CD4-positive, alpha-beta T cell treated with Interleukin-17A for 1 hour (primary cell): ENCODE results near the gene MBD5.

Source experiments
- DNase-seq: peaks from one replicate; pipeline ENCODE4 v3.0.0-alpha.2; 2020

Gene MBD5

GRCh38 chr2:148026573-148026972 lies 5.7 kb downstream of the MBD5 start:
- DNase-seq: no peak

DNA sequence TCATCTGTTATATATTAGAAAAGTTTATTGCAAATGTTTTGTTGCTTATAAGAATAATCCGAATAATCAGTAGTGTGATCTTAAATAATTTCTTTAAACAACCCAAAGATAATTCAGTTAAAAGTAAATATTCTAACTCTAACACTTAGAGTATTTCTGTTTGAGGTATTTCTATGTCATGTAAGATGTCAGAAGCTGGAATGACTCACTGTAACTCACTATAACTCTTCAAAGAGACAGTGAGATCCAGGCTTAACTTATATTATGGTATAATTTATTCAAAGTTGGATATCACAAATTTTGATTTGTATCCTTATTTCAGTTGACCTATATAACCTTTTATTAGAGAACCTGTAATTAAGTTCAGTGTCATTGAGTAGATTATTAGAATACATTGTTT lies 6.9 kb downstream of the MBD5 start:
- no peak for DNase-seq

DNA sequence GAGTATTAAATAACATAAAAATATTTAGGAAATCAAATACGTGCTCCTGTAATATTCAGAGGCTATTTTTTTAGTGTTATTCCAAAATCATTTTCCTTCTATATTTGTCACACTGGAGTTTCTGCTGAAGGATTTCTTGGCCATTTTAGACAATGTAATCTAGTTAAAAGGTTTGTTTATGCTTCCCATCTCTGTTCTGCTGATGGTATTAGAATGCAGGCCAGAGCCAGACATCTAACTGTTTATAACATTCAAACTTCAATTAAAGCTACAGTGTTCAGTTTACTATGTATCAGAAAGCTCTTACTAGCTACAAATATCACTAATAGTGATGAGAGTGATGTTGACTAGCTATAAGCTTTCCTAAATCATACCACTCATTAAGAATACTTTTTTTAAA lies 7.9 kb downstream of the MBD5 start:
- no peak for DNase-seq

DNA sequence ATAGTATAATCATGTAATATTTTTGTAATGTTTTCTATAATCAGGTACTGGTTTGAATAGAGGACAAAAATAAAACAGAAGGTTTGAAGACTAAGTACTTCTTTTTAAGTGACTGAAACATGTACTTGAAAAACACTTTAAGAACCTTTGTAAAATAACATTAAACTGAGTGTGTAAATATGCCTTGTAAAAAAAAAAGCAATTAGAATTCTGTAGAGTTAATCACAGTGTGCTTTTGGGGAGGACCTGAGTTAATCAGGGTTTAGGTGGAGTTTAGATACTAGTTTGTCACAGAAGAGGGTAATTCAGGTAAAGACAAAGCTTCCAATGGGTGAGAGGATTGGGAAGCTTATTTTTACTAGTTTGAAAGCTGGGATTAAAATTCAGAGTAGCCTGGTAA lies 10.3 kb downstream of the MBD5 start:
- no peak for DNase-seq

DNA sequence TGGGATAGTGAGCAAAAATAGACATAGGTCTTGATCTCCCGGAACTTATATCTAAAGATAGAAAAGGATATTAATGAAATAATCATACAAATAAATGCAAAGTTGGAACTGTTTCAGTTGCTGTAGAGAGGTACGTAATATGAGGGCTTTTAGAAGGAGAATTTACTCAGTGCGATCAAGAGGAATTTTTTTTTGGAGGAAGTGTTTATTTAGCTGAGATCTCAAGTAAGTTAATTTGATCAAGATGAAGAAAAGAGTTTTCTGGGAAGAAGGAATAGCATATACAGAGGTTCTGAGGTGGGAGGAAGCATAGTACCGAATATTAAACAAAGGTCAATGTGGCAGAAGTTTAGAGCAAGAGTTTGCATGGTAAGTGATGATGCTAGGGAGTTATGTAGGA lies 11.3 kb downstream of the MBD5 start:
- DNase-seq: no peak

DNA sequence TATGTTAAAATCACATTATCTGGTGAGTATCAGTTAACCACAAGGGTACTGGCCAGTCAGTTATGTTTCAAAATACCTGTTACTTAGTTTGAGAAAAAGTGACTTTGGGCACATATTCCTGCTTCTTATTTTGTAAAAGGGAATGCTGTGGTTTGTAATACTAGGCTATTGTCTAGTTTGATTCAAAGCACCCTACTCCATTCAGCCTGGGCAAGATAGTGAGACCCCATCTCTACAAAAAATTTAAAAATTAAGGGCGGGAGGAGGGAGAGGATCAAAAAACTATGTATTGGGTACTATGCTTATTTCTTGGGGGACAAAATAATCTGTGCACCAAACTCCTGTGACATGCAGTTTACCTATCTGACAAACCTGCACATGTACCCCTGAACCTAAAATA lies 18.9 kb downstream of the MBD5 start:
- no peak for DNase-seq

DNA sequence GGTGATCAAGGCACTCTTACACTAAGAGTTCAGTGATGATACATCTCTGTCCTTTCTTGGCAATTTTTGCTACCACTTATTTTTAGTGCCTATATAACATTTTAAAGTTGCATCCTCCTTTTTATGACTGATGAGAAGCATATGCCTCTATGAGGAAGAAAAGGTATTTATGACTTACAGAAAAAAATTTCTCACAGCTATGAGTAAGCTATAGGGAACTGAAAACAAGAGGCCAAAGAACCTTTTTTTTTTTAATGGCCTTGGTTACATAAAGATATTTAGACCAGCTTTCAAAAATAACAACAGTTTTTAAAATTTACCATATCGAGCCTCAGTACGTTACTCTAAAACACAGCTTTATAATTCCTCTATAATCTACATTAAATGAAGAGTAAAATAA lies 21.3 kb downstream of the MBD5 start:
- DNase-seq: no peak

DNA sequence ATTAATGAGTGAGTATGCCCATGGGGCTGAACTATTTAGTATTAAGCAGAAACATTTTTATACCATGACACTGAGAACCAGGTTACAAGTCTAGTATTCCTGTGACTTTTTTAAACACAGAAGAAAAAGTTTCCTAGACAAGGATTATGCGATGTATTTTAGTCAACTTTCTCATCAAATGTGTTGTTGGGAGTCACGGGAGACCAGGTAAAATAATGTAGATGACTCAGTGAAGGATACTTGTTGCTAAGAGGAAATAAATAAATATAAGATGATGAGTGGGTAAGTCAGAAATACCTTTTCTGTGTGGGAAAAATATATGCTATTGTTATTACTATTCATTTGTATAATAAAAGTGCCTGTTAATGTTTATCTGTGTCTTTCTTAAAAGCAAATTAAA lies 23.4 kb downstream of the MBD5 start:
- no peak for DNase-seq

GRCh38 chr2:148046802-148047201 lies 25.9 kb downstream of the MBD5 start:
- DNase-seq: no peak

DNA sequence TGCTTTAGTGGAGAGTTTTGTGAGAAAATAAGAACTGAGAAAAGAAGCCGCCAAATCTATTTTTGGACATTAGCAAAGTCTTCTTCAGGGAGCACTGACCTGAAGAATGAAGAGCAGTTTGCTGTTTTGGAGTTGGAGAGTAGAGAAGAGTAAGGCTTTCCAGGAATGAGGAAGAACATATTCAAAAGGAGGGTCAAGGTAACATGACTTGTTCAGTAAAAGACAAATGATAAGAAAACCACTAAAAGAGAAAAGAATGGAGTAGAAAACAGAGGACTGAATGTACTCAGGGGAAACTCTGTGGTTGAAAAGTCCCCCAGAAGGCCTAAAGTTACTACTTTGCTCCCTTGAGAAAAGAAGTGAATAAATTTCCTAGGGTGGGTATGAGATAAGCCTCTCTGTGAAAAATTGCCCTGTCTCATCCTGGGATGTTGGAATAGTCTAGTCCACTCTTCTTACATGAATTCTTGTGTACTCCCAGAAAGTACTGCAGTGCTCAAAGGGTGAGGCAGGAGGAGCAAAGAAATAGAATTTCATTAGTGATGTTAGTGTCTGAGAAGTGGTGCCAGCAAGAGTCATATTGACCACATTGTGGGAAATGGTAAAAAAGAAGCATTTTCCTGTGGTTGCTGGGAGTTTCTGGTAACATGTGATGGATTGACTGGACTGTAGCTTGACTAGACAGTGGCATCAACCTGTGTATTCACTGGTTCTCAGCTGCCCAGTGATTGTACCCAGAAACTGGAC lies 27.8 kb downstream of the MBD5 start:
- DNase-seq: no peak

DNA sequence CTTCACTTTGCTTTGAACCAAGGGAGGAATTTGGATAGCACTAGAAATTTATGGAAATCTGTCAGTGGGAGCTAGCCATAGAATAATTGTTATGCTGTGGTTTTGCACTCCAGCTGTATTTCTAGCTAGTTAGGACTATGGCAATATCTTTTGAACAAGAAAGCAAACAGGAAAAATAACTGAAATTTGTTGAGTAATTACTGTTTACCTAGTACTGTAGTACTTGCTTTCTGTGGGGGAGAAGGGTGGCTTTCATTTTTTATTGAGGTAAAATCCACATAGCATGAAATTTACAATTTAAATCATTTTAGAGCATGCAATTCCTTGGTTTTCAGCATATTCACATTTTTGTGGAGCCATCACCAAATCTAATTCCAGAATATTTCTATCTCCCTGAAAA lies 28.4 kb downstream of the MBD5 start:
- no peak for DNase-seq

DNA sequence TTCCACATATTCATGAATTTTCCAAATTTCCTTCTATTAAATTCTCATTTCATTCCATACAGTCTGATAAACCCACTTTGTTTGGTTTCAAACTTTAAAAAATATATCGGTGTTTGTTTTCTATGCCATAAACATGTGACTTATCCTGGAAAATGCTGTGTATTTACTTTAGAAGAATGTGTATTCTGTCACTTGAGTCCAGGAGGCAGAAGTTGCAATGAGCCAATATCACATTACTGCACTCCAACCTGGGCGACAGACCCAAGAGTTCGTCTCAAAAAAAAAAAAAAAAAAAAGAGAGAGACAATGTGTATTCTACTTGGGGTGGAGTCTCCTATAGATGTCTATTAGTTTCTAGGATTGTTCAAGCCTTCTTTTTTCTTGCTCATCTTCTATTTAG lies 31.8 kb downstream of the MBD5 start:
- DNase-seq: no peak

DNA sequence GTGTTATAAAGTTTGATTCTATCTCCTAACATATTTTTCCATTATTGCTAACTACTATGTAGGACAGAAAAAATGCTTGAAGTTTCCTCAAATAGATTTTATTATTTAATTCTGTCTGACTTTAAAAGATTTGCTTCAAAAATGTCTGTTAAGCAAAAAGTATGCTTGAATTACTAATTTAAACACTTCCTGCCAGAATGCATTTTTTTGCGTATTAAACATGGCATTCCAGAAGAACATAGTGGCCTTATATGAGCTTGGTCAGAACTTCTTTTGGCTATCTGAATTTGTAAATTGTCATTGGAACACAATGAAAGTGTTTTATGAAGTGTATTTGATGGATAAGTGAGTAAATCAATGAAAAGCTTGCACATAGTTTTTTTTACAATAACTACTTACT lies 37.8 kb downstream of the MBD5 start:
- no peak for DNase-seq

DNA sequence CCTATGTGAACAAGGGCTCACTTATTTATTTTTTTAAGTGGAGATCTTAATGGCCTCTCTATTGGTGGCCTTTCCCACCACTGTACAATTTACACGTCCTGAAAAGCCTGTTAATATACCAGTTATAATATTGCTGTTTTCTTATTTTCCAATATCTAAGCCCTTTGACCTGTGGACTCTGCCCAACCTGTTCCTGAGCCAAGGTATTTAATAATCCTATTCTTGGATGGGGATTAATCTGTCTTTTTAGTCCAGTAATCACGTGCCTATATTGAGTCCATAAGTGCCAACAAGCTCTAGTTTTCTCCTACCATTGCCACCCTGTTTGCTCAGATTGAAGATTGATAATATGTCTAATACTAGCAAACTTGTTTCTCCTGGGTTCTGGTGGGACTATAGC lies 42.7 kb downstream of the MBD5 start:
- no peak for DNase-seq

- DNase-seq: no peak
Observed at GRCh38 chr2:148065936-148066335, 45.0 kb downstream of the MBD5 start.

DNA sequence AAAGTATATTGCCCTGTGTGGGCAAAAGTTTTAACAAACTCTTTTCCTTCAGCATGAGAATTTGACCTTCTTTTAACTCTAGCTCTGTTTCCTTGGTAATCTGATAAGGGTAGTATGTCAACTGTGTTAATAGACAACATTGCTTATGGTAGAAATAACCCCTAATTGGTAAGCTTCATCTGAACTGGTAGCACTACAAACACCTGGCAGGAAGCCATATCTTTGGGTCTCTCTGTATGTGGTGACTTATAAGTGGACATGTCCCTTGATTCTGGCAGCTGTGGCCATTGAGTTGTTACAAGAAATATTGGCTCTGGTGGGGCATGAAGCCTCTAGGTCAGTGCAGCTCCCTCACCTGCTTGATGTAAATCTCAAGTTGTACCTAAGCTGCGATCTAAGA lies 46.9 kb downstream of the MBD5 start:
- no peak for DNase-seq

DNA sequence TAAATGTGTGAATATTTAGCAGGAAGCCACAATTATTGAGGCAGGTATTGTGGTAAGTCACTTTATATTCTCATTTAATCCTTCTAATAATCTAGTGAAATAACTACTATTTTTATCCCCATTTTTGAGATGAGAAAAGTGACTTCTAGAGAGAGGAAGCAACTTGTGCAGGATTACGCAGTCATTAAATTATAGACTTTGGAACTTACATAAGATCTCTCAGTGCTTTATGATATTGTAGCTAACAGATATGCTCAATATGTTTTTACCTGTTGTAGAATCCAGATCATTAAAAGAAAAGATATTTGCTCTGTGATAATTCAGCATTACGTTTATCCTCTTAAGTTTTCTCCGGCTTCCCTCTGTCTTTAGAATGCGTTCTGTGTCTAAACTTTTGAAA lies 50.5 kb downstream of the MBD5 start:
- no peak for DNase-seq

DNA sequence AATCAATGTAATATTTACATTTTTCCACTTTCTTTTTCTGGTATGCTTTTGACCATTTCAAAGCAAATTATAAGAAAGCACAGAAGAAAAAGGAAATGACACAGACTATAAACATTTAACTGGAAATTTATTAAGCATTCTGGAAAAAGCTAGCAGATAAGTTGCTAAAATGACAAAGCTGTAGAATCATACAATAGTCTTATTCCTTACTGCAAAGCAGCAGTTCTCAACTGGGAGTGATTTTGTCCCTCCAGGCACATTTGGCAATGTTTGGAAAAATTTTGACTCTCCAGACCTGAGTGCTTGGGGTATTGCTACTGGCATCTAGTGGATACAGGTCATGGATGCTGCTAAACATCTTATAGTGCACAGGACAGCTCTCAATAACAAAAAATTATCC lies 75.1 kb downstream of the MBD5 start:
- DNase-seq: no peak

DNA sequence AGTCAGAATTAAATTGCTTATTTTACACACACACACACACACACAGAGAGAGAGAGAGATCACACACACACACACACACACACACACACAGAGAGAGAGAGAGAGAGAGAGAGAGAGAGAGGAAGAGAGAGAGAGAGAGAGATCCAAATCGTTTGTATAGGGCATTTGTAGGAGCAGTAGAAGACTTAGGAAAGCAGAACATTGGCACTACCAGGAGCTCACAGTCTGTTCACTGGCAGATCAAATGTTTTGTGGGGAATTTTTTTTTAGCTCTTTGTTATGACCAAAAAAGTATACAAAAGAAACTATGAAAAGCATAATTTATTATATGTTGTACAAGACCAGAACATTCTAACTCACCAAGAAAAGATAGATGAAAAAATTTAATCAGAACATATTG lies 81.8 kb downstream of the MBD5 start:
- DNase-seq: no peak

GRCh38 chr2:148103946-148104345 lies 83.1 kb downstream of the MBD5 start:
- DNase-seq: no peak

DNA sequence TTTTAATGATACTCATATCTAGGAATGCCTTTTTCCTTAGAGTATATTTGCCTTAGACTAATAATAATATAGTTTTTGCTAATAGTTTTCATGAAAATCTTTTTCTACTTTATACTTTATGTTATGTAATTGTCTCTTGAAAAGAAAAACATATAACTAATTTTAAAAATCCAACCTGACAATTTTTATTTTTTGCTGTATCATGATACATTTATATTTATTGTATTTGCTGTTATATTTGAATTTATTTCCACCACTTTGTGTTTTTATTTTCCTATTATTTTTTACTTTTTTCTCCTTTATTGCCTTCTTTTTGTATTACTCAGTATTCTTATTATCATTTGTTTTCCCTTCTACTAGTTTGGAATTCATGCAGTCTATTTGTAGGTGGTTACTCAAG lies 85.4 kb downstream of the MBD5 start:
- no peak for DNase-seq

GRCh38 chr2:148108385-148108784 lies 87.5 kb downstream of the MBD5 start:
- no peak for DNase-seq

DNA sequence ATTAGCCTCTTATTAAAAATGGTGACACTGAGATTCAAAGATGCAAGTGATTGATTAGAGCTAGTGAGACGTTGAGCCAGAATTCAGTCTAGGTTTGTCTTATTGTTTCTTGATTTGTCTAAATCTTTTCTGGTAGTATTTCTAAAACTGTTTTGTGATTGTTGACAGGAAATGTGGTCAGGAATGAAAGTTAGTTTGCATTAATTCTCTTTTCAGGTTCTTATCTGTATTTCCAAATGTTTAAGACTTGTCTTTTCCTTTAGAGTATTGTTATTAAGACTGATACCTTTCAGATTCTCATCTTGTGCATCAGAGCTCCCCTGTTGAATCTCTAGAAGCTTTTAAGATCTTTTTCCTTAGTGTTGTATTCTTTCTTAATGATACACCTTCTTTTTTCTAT lies 89.3 kb downstream of the MBD5 start:
- DNase-seq: no peak

- no peak for DNase-seq
Observed at GRCh38 chr2:148122788-148123187, 101.9 kb downstream of the MBD5 start.

DNA sequence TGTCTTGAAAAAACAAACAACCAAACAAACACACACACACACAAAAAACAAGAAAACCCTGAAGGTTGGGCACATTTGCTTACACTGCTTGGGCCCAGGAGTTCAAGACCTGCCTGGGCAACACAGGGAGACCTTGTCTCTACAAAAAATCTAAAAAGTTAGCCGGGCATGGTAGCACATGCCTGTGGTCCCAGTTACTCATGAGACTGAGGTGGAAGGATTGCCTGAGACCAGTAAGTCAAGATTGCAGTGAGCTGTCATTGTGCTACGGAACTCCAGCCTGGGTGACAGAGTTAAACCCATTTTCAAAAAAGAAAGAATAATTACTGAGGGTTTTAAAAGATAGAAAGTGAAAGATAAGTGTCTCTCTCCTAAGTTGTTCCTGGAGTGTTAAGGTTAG lies 103.4 kb downstream of the MBD5 start:
- no peak for DNase-seq

DNA sequence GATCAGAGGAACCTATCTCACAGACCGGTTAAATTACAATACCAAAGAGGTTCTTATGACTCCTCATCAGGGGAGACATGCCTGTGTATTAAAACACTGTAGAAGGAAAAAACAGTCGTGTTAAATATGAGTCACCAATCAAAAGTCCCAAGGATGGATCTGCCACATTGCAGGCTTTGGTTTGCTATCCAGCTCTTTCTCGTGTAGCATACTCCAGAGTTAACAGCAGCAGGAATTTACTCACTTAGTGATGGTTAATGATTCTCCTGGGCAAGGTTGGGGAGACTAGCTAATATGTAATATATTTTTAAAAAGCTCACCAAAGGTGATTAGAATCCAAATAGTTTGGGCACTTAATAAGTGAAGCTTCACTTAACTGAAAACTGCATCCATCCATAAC lies 109.7 kb downstream of the MBD5 start:
- no peak for DNase-seq
